Measurements from ENCODE around the gene UTP14C.
"Not testable (repeated sequence)": the region's sequence is repeated elsewhere in the genome, so short reads cannot be mapped to it uniquely, and the experiment has no call there.

Gene UTP14C

DNA sequence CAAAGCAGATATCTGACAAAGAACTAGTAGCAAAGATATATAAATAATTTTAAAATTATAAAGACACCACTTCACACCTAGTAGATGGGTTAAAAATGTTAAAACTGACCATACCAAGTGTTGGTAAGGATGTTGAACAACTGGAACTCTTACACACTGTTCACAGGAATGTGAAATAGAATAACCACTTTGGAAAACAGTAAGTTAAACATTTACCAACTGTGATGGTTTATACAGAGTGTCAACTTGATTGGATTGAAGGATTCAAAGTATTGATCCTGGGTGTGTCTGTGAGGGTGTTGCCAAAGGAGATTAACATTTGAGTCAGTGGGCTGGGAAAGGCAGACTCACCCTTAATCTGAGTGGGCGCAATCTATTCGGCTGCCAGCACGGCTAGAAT is 19.2 kb downstream of the UTP14C start:
- no peak for DNase-seq (ENCODE audit: low spot score)

DNA sequence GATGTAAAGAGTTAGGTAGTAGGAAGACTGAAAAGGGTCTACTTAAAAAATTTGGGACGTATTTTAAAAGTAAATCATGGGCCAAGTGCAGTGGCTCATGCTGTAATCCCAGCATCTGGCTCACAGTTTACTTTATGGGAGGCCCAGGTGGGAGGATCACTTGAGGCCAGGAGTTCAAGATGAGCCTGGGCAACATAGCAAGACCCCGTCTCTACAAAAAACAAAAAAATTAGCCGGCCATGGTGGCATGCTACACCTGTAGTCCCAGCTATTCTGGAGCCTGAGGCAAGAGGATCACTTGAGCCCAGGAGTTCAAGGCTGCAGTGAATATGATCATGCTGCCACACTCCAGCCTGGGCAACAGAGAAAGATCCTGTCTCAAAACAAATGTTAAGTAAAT is 23.0 kb downstream of the UTP14C start:
- no peak for DNase-seq (ENCODE audit: low spot score)

GRCh38 chr13:52048516-52048915 is 24.0 kb downstream of the UTP14C start:
- DNase-seq (ENCODE audit: low spot score): no peak

- no peak for DNase-seq (ENCODE audit: low spot score)
These were observed 26.9 kb downstream of the UTP14C start for GRCh38 chr13:52051400-52051799.

GRCh38 chr13:52053460-52053859 is 29.0 kb downstream of the UTP14C start:
- no peak for DNase-seq (ENCODE audit: low spot score)

DNA sequence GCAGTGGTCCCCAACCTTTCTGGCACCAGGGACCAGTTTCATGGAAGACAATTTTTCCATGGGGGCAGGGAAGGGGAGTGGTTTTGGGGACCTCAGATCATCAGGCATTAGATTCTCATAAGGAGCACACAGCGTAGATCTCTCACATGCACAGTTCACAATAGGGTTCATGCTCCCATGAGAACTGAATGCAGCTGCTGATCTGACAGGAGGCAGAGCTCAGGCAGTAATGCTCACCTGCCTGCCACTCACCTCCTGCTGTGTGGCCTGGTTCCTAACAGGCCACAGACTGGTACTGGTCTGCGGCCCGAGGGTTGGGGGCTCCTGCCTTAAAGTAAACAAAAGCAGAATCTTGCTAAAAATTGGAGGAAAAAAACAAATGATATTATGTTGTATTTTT is 36.6 kb downstream of the UTP14C start:
- DNase-seq (ENCODE audit: low spot score): not testable (repeated sequence)

DNA sequence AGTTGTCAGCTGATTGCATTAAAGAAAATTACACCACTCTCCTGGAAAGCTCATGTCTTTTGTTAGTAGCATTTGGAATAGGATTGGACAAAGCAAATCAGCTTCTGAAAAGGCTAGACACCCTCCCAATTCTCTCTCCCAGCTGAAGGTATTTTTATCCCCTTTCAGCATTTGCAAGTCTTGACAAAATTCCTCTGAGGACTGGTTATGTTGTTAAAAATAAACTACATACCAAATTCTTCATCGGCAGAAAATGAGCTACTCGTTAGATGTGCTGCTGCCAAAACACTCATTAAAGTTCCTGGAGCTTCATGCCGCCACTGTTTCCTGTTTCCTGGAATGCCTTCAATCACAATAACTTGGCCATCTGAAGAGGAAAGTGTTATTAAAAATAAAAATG is 37.1 kb downstream of the UTP14C start:
- DNase-seq (ENCODE audit: low spot score): no peak

DNA sequence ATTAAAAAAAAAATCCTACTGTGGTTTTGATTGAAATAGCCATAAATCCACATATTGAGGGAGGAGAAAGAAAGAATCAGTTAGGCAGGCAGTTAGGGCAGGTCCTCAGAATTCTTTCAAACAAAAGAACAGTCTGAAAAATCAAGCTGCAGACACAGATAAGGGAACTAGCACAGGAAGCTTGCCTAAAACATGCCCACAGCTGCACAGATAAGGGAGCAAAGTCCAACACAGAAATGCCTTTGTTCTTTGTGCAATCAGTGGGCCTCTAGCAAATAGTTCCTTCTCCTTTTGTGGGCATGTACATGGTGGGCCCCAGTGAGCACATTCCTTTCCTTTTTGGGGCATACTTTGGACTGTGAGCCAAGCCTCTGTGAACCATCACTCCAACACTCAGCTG is 42.7 kb downstream of the UTP14C start:
- DNase-seq (ENCODE audit: low spot score): no peak

DNA sequence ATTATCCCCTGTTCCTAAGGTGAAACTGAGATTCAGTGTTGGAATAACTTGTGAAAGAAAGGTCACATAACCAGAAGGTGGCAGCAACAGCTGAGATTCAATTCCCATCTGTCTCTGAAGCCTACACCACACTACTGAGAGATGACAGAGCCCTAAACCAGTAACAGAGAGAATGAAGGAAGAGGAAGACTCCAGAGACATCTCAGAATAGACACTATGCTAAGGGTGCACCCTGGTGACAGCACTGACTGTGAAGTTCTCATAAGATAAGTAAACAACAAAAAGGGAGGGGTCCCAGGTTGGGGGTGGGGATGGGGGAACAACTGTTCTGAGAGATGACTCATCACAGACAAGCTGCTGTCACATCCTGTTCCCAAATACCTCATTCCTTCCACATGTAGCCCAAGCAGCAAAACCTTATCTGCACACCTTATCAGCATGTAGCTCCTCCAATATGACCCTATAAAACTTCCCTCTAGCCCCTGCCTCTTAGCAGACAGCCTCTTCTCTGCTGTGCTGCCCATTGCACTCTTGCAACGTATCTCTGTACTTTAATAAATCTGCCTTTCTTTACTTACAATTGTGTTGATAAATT is 46.5 kb downstream of the UTP14C start:
- DNase-seq (ENCODE audit: low spot score): no peak
